Putamen (tissue), 1 donor: ENCODE results near the gene LIMS1.
A peak's percentile ranks its signal among the peaks of the same experiment; 100 is the strongest.
"Not testable (repeated sequence)": the region's sequence is repeated elsewhere in the genome, so short reads cannot be mapped to it uniquely, and the experiment has no call there.

Experiments
- DNase-seq: peaks from one replicate; pipeline ENCODE4 v3.0.0-alpha.2; 2016; ENCODE audit warnings: low spot score

LIMS1 gene

DNA sequence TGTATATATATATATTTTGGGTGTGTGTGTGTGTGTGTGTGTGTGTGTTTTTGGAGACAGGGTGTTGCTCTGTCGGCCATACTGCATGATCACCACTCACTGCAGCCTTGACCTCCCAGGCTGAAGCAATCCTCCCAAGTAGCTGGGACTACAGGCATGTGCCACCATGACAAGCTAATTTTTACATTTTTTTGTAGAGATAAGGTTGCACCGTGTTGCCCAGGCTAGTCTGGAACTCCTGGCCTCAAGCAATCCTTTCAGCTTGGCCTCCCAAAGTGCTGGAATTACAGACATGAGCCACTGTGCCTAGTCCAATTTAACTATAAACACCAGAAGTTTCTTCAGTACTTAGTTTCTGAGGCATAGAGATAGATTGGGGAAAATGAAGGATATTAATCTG lies 18.3 kb downstream of the LIMS1 start:
- DNase-seq = no peak

DNA sequence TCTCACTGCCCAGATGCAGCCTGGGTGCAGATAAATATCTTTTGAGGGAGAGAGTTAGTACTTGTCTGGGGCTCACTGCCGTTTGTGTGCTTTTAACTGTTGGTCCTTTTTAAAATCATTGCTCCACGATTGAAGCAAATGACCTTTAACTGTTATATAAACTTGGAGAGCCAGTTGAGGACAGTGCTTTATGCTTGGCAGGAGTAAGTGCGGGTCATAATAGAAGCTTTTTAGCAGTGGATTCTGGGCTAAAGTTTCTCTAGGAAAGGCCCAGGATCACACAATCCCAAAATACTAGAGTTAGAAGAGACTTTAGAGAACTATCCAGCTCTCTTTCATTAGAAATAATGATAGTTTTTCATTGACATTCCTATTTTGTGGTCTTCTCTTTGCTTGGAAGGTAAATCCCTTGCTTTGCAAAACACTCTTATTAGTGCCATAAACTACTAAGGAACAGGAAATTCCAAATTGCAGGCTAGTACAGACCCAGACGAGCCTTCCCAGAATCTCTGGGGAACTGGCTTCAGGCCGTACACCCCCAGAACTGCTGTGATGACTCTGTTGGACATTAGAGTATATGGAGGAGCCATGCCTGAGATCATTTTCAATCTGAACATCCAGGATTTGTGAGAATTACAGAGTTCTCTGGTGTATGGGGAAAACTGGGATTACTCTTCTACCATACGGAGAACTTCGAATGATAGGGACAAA lies 19.1 kb downstream of the LIMS1 start:
- DNase-seq = peak; percentile 46

DNA sequence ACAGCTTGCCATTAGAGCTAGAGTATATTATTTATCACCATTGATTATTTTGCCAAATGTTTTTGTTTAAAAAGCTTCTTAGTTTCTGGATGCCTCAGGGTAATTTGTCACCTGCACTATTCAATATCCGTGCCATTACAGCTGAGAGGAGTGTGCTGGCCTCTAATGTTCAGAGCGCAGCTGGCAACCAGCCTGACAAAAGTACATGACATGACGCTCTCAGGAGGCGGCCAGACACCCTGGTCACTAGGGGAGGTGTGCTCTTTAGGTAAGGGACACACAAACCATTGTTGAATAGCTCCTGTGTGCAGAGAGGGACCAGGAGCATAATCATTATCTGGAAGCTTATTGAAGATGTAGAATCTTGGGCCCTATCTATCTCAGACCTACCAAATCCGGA lies 20.3 kb downstream of the LIMS1 start:
- no peak for DNase-seq

DNA sequence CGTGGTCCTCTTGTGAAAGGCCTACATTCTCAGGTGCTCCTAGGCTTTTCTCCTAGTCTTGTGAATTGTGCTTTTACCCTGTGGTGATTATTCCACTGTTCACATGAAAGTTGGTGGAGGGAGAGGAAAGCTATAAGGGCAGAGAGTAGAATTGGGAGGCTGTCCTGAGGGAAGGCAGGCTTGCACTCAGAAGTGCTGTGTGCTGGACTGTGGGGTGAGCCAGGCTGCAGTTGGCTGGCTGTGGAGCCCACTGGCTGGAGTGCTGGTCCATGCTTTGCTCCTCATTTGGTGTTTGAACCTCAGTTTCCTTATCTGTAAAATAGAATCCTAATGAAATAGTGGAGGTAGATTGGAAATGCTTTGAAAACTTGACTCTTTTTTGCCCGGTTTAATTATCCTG lies 21.3 kb downstream of the LIMS1 start:
- no peak for DNase-seq

DNA sequence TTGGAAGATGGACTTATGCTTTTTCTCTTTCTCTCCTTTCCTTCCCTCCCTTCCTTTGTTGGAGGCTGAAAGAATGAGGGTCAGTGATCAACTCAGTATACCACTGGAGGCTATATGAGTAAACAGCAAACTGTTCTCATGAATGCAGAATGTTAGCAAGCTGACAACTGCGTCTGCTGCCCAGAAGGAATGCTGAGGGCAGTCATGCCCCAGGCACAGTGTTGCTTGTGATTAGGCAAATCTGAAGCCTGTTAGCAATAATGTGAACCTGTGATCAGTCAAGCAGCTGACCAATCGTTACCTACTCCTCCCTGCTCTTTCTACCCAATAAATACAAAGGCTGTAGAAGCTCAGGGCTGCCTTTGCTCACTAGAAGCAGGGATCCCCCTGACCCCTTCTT lies 22.3 kb downstream of the LIMS1 start:
- DNase-seq = not testable (repeated sequence)

DNA sequence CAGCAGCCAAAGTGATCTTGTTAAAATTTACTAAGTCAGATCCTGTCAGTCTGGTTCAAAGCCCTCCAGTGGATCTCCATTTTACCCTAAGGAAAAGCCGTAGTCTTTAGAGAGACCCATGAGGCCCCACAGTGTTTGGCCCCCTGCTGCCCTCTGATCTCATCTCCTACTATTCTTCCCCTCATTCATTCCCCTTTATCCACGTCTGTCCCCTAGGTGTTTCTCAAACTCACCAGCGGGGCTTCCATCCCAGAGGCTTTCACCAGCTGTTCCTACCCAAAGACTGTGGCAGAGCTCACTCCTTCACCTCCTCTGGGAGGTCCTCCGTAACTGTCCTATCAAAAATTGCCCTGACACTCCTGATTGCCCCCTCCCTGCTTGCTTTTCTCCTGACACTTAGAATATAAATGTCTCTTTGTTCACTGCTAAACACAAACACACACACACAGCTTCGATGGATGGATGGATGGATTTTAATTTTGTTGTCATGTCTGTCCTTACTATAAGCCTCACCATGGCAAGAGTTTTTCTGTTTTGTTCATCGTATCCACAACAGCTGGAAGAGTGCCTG lies 26.1 kb downstream of the LIMS1 start:
- no peak for DNase-seq

DNA sequence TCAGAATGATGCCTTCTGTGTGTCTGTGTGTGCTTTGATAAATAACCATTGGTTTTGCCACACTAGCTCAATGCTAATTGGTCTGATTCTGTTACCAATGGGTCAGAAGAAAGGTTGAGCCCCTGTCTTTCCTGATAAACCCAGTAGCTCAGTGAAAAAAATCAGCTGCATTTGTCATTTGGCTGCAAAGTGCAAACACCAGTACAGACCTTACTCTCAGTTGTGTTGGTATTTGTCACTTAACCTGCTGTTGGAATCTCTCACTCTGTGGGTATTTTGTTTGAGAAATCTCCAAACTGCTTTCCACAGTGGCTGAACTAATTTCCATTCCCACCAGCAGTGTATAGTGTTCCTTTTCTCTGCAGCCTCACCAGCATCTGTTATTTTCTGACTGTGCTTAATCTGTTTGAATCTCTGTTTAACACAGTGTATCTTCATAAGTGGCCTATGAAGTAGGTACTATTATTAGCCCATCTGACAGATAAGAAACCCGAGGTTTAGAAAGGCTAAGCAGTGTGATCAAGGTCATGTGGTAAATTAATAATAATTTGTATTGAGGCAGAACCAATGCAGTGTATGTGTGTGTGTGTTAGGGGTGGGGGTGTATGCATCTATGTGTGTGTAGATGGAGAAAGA lies 26.7 kb downstream of the LIMS1 start:
- DNase-seq = no peak

DNA sequence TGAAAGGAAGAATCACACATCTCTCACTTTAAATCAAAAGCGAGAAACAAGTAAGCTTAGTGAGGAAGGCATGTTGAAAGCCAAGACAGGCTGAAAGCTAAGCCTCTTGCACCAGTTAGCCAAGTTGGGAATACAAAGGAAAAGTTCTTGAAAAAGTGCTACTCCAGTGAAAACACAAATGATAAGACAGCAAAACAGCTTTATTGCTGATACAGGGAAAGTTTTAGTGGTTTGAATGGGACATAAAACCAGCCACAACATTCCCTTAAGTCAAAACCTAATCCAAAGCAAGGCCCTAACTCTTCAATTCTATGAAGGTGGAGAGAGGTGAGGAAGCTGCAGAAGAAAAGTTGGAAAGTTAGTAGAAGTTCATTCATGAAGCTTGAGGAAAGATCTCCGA lies 28.0 kb downstream of the LIMS1 start:
- no peak for DNase-seq

DNA sequence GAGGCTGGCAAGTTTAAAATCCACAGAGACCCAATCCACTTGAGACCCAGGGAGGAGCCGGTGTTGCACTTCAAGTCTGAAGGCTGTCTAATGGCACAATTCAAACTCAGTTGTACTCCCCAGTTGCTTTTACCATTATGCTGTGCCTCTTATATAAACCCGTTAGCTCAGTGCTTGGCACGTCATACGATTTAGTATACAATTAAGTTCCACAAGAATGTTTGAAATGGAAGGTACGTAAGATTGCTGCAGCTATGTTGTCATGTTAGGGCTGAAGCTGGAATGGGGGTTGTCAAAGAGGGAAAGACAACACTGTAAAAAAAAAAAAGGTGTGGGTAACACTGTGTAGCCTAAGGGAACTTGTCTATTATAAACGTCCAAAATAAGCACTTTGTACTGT lies 30.2 kb downstream of the LIMS1 start:
- DNase-seq = no peak

DNA sequence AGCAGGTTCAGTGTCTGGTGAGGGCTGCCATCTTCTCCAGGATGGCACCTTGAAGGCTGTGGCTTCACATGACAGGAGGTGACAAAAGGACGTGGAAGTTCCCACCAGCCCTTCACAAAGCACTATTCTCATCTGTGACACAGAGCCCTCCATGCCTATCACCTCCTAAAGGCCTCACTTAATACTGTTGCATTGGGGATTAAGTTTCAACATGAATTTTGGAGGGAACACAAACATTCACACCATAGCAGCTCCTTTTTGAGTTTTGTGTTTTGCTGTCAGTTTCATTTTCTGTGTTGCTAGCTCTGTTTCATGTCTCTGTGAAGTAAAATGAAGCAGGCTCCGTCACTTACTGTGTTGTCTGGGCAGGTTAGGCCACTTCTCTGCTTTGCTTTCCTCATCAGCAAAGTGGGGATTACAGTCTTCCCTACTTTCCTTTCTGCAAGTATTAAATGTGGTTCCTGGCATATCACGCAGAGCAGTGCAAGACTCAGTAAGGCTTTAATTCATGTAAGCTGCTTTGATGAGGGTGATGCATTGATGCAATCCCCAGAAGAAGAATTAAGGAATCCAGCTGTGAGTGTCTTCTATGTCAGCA lies 31.6 kb downstream of the LIMS1 start:
- DNase-seq = no peak

DNA sequence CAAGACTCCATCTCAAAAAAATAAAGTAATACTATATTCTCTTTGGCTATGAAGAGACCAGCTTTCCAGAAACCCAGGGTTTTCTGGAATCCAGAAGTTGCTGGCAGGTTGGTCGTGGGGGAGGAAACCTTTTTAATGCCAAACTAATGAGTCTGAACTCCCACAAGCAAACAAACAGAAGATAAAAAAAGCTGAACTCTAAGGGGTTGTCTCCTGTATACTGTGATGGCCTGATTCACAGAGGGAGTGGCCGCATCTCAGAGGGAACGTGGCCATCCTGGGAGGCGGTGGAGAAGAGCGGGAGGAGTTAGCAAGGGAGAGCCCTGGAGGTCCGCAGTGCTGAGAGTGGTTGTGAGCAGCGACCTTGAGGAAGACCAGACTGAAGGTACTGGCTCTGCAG lies 36.1 kb downstream of the LIMS1 start:
- no peak for DNase-seq

DNA sequence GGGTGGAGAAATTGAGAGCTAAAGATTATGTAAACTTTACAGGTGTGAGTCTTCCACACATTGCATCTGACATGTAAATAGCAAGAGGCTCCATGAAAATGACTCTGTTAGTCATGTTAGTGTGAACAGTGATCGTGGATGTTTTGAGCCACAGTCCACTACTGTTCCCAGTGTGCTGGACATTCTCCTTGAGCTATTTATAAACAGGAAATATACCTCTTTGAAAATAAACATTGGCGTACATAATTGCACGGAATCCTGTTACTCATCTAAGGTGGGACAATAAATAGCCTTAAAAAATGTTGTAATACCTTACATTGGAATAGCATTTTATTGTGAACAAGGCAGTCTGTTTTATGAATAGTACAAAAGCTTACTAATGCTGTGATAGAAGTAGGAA lies 37.0 kb downstream of the LIMS1 start:
- no peak for DNase-seq

DNA sequence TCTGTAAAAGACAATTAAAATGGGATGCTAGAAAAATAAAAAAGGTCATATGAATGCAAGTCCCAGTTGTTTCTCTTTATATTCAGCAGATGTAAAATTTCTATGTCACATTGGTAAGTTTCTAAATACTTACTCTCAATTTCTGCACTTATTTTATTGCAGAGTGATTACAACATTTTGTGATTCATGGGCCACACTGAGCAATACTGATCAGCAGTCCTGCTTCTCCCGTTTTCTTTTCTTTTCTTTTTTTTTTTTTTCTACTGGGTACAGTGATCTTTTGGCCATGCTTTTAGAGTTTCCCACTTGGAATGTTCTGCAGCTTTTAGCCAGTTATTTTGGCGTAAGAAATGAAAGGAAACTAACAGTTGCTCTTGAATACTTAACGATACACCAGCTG lies 38.8 kb downstream of the LIMS1 start:
- DNase-seq = no peak

DNA sequence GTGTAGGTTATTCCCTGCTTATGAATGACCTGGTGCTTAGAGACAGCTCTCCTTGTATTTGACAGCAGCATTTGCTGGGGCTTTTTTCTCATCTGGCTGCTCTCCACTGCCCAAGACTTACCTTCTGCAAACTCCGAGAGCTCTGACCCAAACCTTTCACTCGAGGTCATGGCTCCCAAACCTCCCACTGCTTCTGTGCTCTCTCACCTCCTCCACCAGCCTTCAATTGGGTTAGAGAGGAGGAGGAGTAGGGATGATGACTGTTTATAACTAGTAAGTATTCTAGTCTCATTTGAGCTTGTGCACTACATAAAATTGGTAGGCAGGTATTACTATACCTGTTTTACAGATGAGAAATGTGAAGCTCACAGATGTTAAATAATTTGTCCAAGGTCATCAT lies 40.1 kb downstream of the LIMS1 start:
- no peak for DNase-seq

DNA sequence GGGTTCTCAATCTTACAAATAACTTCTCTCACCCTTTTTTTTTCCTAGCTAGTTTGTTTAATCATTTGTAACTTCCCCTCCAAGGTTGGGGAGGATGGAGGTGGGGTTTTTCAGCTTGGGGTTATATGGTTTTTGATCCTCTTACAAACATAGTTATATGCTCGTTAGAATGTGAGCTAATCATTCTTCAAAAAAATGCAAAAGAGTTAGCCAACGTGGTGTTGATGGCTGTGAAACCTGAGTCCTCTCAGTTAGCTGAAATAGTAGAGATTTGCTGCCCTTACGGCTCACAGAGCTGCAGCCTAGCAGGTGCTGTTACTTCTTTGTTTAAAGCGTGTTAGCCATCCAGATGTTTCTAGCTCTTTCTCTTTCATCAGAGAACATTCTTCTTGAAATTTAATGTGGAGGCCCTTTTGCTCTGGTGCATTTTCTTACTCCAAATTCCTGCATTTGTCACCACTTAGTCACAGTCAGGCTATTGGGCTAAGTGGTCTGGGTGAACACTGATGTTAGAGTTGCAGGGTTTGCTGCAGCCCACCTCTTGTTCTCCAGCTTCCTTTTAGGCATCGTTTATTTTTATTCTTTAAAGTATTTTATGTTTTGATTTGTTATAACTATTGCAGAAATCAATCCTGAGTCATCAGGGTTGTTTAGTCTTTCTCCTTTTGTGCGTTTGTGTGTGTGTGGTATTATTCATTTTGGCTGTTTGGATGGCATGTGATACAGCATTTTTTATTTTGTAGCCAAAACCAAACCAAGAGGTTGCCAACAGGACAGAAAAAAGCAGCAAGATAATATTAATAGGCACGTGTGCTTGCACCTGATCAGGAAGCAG lies 41.1 kb downstream of the LIMS1 start:
- no peak for DNase-seq

DNA sequence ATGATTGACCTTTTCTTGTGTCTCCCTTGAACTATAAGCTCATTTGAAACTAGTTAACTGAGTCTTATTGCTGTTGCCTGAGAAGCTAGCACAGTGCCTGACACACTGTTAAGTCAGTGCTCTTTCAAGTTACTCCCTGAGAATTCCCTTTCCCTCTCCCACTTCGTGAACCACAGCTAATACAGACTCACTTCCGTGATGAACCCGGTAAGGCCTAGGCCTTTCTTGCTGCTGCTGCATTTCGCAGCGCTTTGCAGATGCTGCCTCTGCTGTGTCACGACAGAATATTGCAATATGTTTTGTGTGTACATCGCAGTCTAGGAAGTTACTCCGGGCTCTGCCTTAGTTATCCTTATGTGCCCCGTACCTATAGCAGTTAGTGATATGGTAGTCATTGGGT lies 42.8 kb downstream of the LIMS1 start:
- no peak for DNase-seq

DNA sequence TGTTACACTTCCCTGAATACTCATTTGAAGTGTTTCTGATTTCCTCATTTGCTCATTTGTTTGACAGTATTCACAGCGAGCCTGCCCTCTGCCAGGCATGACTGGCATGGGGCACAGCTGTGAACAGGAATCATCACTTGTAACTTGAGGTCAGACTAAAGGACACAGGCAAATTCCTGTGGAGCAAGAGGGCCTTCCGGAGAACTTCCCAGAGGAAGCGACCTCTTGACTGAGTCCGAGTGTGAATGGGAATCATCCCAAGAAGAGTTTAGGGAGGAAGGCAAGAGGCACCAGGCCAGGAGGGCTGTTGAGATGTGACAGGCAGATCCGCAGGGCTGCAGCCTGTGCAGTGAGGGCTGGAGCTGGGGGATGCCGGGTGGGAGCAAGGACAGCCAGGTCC lies 45.4 kb downstream of the LIMS1 start:
- DNase-seq = no peak

DNA sequence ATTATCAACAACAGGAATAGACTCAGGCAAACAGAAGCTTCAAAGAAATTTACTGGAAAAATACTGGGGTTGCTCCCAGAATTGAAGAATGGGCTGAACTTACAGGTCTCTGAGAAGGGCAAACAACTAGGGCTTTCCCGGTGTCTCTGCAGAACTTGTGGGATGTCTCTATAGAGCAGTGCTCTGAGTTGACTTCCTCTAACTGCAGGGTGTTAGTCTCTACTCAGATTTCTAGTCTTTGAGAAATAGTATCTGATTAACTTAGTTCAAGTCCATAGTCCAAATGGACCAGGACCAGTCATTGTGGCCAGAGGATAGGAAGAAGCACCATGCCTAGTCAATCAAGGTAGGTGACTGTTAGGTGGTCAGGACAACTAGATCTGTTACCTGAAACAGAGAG lies 45.8 kb downstream of the LIMS1 start:
- DNase-seq = no peak

DNA sequence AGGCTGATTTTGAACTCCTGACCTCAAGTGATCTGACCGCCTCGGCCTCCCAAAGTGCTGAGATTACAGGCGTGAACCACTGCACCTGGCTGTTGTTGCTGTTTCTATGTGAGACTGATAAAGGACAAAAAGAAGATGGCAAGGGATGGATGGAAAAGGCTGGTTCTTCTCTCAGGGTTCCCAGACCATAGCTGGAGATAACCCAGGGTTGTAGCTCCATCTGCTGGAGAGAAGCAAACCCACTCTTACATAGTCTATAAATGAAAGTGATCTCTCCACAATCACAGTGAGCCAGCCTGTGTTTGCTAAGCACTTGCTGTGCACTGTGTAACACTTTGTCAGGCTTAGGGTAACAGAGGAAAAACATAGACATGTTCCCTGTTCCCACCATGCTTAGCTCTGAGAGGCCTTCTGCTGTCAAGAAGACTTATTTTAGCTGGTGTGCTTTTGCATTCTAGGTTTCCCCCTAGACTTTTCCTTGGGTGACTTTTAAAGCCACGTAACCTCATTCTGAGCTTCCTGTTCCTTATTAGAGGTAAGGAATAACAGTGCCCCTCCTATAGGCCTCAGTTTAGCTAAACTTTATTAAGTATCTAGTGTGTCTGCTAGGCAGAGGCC lies 49.7 kb downstream of the LIMS1 start:
- DNase-seq = peak; percentile 75

DNA sequence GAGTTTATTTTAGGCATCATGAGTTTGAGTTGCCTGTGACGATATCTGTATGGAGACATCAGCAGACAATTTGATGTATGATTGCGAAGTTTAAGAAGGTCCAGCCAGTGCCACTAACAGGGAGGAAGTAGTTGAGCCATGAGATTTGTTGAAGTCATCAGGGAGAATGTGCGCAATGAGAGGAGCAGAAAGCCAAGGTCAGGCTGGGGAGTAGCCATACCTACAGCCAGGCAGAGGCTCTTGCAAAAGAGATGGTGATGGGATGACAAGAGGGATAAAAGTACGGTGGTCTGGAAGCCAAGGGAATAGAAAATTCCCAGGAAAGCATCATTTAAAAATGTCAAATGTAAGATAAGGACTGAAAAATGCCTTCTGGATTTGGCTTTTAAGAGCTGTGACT lies 51.2 kb downstream of the LIMS1 start:
- DNase-seq = no peak

DNA sequence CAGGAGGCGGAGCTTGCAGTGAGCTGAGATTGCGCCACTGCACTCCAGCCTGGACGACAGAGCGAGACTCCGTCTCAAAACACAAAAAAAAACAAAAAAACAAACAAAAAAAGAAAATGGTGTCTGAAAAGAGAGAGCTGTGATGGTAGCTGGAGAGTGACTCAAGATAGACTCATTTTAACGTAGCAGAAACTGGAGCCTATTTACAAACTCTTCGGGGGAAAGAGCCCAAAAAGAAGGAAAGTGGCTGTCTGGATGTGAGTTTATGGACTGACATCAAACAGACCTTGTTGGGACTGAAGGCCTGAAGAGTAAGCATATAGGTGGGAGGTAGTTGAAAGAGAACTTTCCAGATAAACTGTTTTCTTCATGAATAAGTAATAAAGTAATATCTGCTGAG lies 51.8 kb downstream of the LIMS1 start:
- DNase-seq = no peak

DNA sequence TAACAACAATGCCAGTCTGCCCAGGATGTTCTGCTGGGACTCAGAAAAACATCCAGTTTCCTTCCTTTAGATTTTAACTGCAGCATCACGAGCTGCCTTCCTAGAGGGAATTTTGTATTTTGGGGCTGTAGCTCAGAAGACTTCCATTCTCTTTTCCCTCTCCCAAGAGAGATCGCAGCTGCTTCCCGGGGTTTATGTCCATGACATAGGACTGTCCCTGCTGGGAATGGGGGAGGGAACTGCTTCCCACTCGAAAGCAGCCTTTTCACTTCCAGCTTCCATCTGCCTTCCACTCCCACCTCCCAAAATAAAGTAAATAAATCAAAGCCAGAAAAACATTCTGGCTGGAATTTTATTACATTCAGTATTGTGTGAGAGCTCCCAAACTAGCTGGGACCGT lies 52.4 kb downstream of the LIMS1 start:
- DNase-seq = no peak
